Measurements from ENCODE around the gene L3MBTL4. TPM values are rescaled to one million over a fixed set of nuclear protein-coding genes. Genes with fewer than 3 reads are reported as not detected.

Gene L3MBTL4
- total RNA-seq, 3 donors from 2014 or later, result 4.9 to 13.9 (median 5.4) TPM

DNA sequence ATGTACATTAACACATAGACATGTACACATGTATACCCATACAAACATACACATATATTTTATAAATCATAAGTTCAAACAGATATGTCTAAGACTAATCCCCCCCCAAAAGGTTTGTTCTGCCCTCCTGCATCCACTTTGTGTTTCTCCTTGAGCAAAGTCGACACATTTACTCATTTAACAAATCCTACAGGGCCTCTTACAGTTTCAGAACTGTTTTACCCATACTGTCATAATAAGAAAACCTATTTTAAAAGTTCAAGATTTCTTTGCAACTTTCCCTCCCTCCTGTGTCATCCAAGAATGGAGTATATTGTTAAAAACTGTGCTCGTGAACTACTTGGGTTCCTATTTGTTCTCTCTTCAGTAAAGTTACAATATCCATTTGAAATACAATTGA is 166.7 kb downstream of the L3MBTL4 start:
- Histone ChIP-seq H3K4me1 (ENCODE audit: low read depth) (no peaks in the 10 kb centered on the region), H3K9me3 (no peaks in the 10 kb centered on the region), H3K36me3 (ENCODE audit: low read depth) (no peaks in the 10 kb centered on the region), H3K4me3 (no peak overlapping the region)
- ATAC-seq (no peak), DNase-seq (no peak)
- TF ChIP-seq, protein P1, sequence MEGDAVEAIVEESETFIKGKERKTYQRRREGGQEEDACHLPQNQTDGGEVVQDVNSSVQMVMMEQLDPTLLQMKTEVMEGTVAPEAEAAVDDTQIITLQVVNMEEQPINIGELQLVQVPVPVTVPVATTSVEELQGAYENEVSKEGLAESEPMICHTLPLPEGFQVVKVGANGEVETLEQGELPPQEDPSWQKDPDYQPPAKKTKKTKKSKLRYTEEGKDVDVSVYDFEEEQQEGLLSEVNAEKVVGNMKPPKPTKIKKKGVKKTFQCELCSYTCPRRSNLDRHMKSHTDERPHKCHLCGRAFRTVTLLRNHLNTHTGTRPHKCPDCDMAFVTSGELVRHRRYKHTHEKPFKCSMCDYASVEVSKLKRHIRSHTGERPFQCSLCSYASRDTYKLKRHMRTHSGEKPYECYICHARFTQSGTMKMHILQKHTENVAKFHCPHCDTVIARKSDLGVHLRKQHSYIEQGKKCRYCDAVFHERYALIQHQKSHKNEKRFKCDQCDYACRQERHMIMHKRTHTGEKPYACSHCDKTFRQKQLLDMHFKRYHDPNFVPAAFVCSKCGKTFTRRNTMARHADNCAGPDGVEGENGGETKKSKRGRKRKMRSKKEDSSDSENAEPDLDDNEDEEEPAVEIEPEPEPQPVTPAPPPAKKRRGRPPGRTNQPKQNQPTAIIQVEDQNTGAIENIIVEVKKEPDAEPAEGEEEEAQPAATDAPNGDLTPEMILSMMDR (IDR thresholded peaks at IDR 0.05), result no peak
- intact Hi-C loops (cut with DNase I, micrococcal nuclease), result no loop called here

DNA sequence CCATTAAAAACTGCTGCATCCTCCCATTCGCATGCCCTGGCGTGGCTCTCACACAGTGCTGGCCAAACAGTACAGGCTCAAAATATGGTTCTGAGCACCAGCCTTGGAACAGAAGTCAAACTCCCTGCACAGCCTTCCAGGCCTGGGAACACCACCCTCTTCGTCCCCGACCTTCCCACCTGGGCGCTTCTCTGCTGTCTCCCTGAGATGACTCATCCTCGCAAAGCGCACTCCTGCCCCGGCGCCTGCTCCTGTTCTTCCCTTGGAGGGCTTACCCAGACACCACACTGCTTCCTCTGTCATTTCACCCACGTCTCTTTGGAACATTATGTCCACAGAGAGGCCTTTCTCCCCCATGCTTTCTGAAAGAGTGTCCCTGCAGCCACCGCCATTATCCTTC is 172.7 kb downstream of the L3MBTL4 start:
- TF ChIP-seq, protein P1 (IDR thresholded peaks at IDR 0.05), result no peak
- ATAC-seq (no peak), DNase-seq (no peak)

DNA sequence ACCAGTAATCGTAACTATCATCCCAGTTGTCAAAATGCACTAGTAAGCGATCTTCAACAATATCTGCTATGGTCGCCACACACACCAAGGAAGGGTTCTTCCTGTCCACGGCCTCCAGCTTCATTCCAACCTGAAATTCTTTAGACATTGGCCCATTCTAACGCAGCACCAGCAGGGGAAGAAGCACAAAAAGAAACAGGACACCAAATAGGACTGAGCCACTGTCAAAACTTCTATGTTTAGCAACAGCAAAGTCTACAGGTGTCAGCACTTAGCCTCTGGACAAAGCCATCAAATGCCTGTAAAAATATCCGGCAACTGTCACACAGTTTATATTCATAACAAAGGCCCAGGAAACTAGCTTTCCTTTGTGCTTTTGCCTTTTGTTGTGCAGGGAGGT is 175.0 kb downstream of the L3MBTL4 start:
- H3K36me3 ChIP-seq (ENCODE audit: low read depth), result no peaks in the 10 kb centered on the region
- TF ChIP-seq, protein P1 (IDR thresholded peaks at IDR 0.05), result no peak
- intact Hi-C loops (cut with DNase I, micrococcal nuclease), result no loop called here
- H3K4me3 ChIP-seq, result no peak overlapping the region
- ATAC-seq (no peak), DNase-seq (no peak)
- no peaks in the 10 kb centered on the region for H3K4me1 ChIP-seq (ENCODE audit: low read depth)
- no peaks in the 10 kb centered on the region for H3K9me3 ChIP-seq

More for the DNA sequence above, 172.7 kb downstream of the L3MBTL4 start:
- Histone ChIP-seq H3K9me3 (no peaks in the 10 kb centered on the region), H3K36me3 (ENCODE audit: low read depth) (no peaks in the 10 kb centered on the region), H3K4me3 (no peak overlapping the region), H3K4me1 (ENCODE audit: low read depth) (no peaks in the 10 kb centered on the region)
- intact Hi-C loops (cut with DNase I, micrococcal nuclease), result no loop called here

DNA sequence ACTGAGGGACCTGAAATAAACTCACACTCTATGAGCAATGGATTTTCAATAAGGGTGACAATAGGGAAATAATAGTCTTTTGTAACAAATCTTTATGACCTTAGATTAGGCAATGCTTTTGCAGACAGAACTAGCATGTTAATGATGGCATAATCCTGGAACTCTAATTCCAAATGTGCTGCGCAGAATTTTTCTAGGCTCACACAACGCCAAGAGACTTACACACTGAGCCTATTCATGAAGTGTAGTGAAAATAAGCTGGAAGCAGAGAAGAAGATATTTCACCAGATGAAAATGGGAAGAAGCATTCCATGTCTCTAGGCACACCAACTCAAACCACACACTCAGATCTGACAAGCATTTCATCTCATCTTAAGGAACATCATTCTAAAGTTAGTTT is 178.5 kb downstream of the L3MBTL4 start:
- TF ChIP-seq, protein P1 (IDR thresholded peaks at IDR 0.05), result no peak

DNA sequence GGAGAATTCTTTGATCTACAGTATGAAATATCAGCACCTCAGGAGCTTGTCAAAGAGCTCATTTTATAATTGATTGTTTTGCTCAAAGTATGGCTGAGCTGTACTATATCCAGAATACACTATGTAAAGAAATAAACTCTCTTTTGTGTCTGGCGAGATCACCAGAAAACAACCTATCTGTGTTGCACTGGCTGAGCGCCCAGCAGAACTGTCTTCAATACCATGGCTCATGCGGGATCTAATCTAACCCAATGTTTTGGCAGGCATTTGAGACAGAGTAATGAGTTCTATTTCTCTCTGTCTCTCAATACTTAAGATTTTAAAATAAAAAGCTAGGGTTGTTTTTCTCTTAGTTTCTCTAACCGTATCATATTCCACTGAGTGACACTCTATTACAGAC is 192.4 kb downstream of the L3MBTL4 start:
- Histone ChIP-seq H3K36me3 (ENCODE audit: low read depth) (no peaks in the 10 kb centered on the region), H3K4me1 (ENCODE audit: low read depth) (no peaks in the 10 kb centered on the region), H3K9me3 (no peaks in the 10 kb centered on the region), H3K4me3 (no peak overlapping the region)
- ATAC-seq, result no peak
- TF ChIP-seq, protein P1 (IDR thresholded peaks at IDR 0.05), result no peak
- DNase-seq, result no peak
- intact Hi-C loops (cut with DNase I, micrococcal nuclease), result no loop called here

More for the DNA sequence above, 178.5 kb downstream of the L3MBTL4 start:
- no peaks in the 10 kb centered on the region for H3K4me1 ChIP-seq (ENCODE audit: low read depth)
- H3K36me3 ChIP-seq (ENCODE audit: low read depth), result no peaks in the 10 kb centered on the region
- no peak for DNase-seq
- no peaks in the 10 kb centered on the region for H3K9me3 ChIP-seq
- intact Hi-C loops (cut with DNase I, micrococcal nuclease), result no loop called here
- H3K4me3 ChIP-seq, result no peak overlapping the region
- no peak for ATAC-seq

DNA sequence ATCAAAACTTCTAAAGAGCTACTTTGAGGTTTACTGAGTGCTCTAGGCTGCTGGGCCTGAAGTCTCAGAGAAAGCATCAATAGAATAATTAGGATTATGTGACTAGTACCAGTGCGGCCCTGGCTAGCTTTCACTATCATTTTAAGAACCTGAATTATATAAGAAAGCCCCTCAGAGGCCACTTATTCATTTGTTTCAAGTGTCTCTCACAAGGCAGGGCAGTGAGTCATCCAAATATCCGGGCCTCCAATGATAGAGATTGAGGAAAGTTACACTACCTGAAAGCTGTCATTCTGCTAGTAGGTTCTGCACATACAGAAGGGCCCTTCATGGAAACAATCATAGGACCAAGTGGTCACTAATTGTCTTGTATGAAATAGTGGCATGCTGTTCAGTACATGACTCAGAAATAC is 193.1 kb downstream of the L3MBTL4 start:
- no peaks in the 10 kb centered on the region for H3K9me3 ChIP-seq
- TF ChIP-seq, protein P1 (IDR thresholded peaks at IDR 0.05), result no peak
- no peaks in the 10 kb centered on the region for H3K36me3 ChIP-seq (ENCODE audit: low read depth)
- H3K4me3 ChIP-seq, result no peak overlapping the region
- intact Hi-C loops (cut with DNase I, micrococcal nuclease), result no loop called here
- no peak for DNase-seq
- ATAC-seq, result no peak
- H3K4me1 ChIP-seq (ENCODE audit: low read depth), result no peaks in the 10 kb centered on the region

All from mucosa of descending colon (tissue), 3 donors.